HG02885 (cell line): ENCODE measurements around the gene ASS1.

Experiments used
- ATAC-seq: cut with Tn5 transposase; IDR thresholded peaks from one replicate; pipeline ENCODE4 v1.9.1; 2021; ENCODE audit warnings: mild to moderate bottlenecking; ENCODE audit not compliant: unreplicated experiment, poor library complexity

The ASS1 gene

DNA sequence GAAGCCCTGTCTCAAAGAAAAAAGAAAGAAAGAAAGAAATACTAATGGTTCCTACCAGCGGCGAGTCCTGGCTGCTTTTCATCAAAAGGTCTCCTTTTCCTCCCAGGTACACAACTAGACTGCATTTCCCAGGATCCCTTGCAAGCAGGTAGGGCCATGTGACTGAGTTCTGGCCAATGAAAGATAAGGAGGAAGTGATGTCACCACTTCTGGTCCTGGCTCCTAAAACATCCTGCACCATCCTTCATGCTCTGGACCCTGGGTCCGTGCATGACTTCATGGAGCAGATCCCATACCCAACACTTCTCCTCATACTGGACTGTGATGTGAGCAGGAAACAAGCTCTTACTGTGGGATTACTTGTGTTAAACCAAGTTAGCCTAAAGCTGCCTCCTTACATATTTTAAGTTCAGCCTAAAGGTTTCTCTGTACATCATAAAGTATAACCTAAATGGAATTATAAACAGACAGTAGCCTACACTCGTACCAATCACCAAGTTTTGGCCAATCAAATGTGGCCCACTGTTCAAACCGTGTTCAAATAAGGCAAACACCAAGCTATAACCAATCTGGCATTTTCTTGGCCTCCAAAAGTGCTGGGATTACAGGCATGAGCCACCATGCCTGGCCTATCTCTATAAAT is 104.5 kb downstream of the ASS1 start:
- no peak for ATAC-seq
